GM23248 (cell line): ENCODE measurements around the gene DHRS12. TPM values are rescaled to one million over a fixed set of nuclear protein-coding genes. Genes with fewer than 3 reads are reported as not detected.

Source experiments
- DNase-seq: peaks from one replicate; pipeline ENCODE4 v3.0.0-alpha.2; 2015
- H2AFZ ChIP-seq: fragments of 200-600 bp; sonication (generic); 2 replicates; pipeline ENCODE4 v1.6.1; 2016; ENCODE audit warnings: antibody characterized with exemption
- H3F3A ChIP-seq: fragments of 200-600 bp; sonication (generic); 2 replicates; pipeline ENCODE4 v1.6.1; 2016; ENCODE audit warnings: mild to moderate bottlenecking, antibody characterized with exemption, mixed run types; ENCODE audit not compliant: insufficient read depth
- H3K27ac ChIP-seq: fragments of 200-600 bp; sonication (generic); 2 replicates; pipeline ENCODE4 v1.5.1; 2016; ENCODE audit warnings: mild to moderate bottlenecking
- H3K27me3 ChIP-seq: fragments of 200-600 bp; sonication (generic); replicated peaks from 2 replicates; pipeline ENCODE4 v1.6.1; 2016; ENCODE audit warnings: mild to moderate bottlenecking; ENCODE audit not compliant: insufficient read depth
- H3K36me3 ChIP-seq: fragments of 200-600 bp; sonication (generic); 2 replicates; pipeline ENCODE4 v1.6.1; 2016; ENCODE audit warnings: low read depth, mild to moderate bottlenecking
- H3K4me1 ChIP-seq: fragments of 200-600 bp; sonication (generic); 2 replicates; pipeline ENCODE4 v1.6.1; 2016; ENCODE audit warnings: mild to moderate bottlenecking; ENCODE audit not compliant: insufficient read depth
- H3K4me2 ChIP-seq: fragments of 200-600 bp; sonication (generic); one replicate; pipeline ENCODE4 v1.6.1; 2016; ENCODE audit warnings: mild to moderate bottlenecking; ENCODE audit not compliant: unreplicated experiment
- H3K4me3 ChIP-seq: fragments of 200-600 bp; sonication (generic); 2 replicates; pipeline ENCODE4 v1.5.1; 2016; ENCODE audit warnings: mild to moderate bottlenecking
- H3K79me2 ChIP-seq: fragments of 200-600 bp; sonication (generic); 2 replicates; pipeline ENCODE4 v1.6.1; 2016; ENCODE audit warnings: mild to moderate bottlenecking; ENCODE audit not compliant: insufficient read depth
- H3K9ac ChIP-seq: fragments of 200-600 bp; sonication (generic); 2 replicates; pipeline ENCODE4 v1.6.1; 2016; ENCODE audit warnings: mild to moderate bottlenecking
- H3K9me2 ChIP-seq: fragments of 200-600 bp; sonication (generic); 2 replicates; pipeline ENCODE4 v1.6.1; 2016; ENCODE audit warnings: mixed run types, mild to moderate bottlenecking, moderate library complexity; ENCODE audit not compliant: insufficient read depth
- H3K9me3 ChIP-seq: fragments of 200-600 bp; sonication (generic); one replicate; pipeline ENCODE4 v1.6.1; 2017; ENCODE audit warnings: low read depth
- H4K20me1 ChIP-seq: fragments of 200-600 bp; sonication (generic); 2 replicates; pipeline ENCODE4 v1.6.0; 2016; ENCODE audit not compliant: insufficient read depth
- EZH2 ChIP-seq: fragments of 200-600 bp; sonication (generic); IDR thresholded peaks from 2 replicates; pipeline ENCODE4 v1.6.1; 2018; ENCODE audit warnings: antibody characterized with exemption, mild to moderate bottlenecking; ENCODE audit not compliant: insufficient read depth, poor library complexity, severe bottlenecking
- EZH2phosphoT487 ChIP-seq: fragments of 200-600 bp; sonication (generic); IDR thresholded peaks from 2 replicates; pipeline ENCODE4 v1.6.1; 2018; ENCODE audit warnings: antibody characterized with exemption, moderate library complexity, mild to moderate bottlenecking, low read depth; ENCODE audit not compliant: insufficient read depth
- WGBS, 2 experiments: methylation state at CpG; one replicate each; pipeline ENCODE4 v1.1.6; 2015 to 2017; ENCODE audit warnings: low lambda C conversion rate in 2 of 2, low coverage in 1 of 2; ENCODE audit errors: missing lambda C conversion rate in 2 of 2; 5-methylcytosine and 5-hydroxymethylcytosine counted together
- in situ Hi-C: fragments of 300-500 bp; cut with MboI; formaldehyde crosslinking; loops from 2 replicates; pipeline ENCODE4 v1.15.0; 2020
- polyA plus RNA-seq: library from polyadenylated mRNA; unstranded; fragments of >200 nt; fragmentation: Nextera tagmentation; extraction: Ambion mirVana; gene quantifications from 2 replicates; pipeline ENCODE4 v1.2.1, GENCODE V29; 2016
- total RNA-seq: library from RNA; depleted of rRNA; stranded (reverse); fragments of >200 nt; shearing (Covaris generic); gene quantifications from 2 replicates; pipeline ENCODE4 v1.2.3, GENCODE V29; 2014

Gene DHRS12
- total and polyA plus RNA-seq, 2 experiments from 2014 or later, result 5.7 to 13.3 TPM

DNA sequence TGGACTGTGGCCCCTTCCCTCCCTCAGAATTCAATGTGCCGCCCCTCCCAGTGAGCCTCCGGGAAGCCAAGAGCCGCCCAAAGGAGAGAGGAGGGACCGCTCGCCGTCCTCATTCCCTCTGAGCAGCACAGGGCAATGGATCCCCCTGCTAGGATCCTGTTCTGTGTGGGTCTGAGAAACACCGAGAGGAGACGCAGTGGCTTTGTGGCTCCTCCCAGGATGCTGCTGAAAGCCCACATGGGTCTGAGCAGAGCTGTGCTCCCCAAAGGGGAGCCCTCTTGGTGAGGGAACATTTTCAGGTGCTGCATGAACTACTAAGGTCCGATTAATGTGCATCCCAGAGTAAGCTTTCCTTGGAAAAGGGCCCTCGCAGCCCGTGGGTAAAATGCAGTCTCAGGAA is 30.4 kb downstream of the DHRS12 start:
- Histone ChIP-seq H3K9me2 (no peaks in the 10 kb centered on the region), H3K9ac (no peak overlapping the region), H3K4me1 (no peaks in the 10 kb centered on the region), H2AFZ (no peak overlapping the region), H3K36me3 (no peaks in the 10 kb centered on the region), H3K79me2 (no peaks in the 10 kb centered on the region), H3K27ac (no peak overlapping the region), H3F3A (peaks cover 8% of the 10 kb centered on the region), H3K9me3 (no peaks in the 10 kb centered on the region), H3K4me3 (no peak overlapping the region), H4K20me1 (no peaks in the 10 kb centered on the region), H3K27me3 (no peaks in the 10 kb centered on the region), H3K4me2 (no peak overlapping the region)
- no peak for TF ChIP-seq EZH2phosphoT487
- no peak for TF ChIP-seq EZH2
- 89 to 90% methylated on average over 11 of the region's 11 CpGs for WGBS, 2 experiments
- no peak for DNase-seq
- in situ Hi-C loops, result no loop called here

DNA sequence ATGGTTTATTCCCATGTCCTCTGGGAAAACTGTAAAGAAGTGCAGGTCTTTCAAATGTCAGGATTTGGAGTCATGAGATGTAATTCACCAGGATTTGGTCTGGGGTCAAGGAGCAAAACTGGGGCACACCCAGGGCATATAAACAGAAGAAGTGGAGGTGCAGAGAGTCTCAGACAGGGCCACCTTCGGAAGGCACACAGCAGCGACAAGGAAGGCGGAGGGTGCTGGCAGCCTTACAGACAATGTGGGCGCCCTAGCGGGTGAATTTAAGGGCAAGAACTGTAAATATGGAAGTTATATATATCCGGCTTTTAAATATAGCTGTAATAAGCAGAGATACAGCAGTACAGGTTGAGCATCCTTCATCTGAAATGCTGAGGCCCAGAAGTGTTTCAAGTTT is 31.2 kb downstream of the DHRS12 start:
- in situ Hi-C loops, result no loop called here
- Histone ChIP-seq H3K4me2 (no peak overlapping the region), H3K9me2 (no peaks in the 10 kb centered on the region), H3F3A (peaks cover 8% of the 10 kb centered on the region), H3K27ac (no peak overlapping the region), H3K4me1 (no peaks in the 10 kb centered on the region), H3K9me3 (no peaks in the 10 kb centered on the region), H3K36me3 (no peaks in the 10 kb centered on the region), H3K27me3 (no peaks in the 10 kb centered on the region), H3K9ac (no peak overlapping the region), H4K20me1 (no peaks in the 10 kb centered on the region), H3K79me2 (no peaks in the 10 kb centered on the region), H3K4me3 (no peak overlapping the region), H2AFZ (no peak overlapping the region)
- TF ChIP-seq EZH2phosphoT487, result no peak
- no peak for TF ChIP-seq EZH2
- no peak for DNase-seq
- WGBS, 2 experiments, result 91 to 92% methylated on average over 6 of the region's 6 CpGs

- no peak overlapping the region for H2AFZ ChIP-seq
- H3K4me3 ChIP-seq, result no peak overlapping the region
- H3K27me3 ChIP-seq, result no peaks in the 10 kb centered on the region
- no peaks in the 10 kb centered on the region for H3K9me2 ChIP-seq
- no peak for DNase-seq
- no peak overlapping the region for H3K4me2 ChIP-seq
- 87 to 88% methylated on average over 9 of the region's 9 CpGs for WGBS, 2 experiments
- H3K4me1 ChIP-seq, result no peaks in the 10 kb centered on the region
- TF ChIP-seq EZH2 (no peak), EZH2phosphoT487 (no peak)
- H4K20me1 ChIP-seq, result no peaks in the 10 kb centered on the region
- peaks cover 8% of the 10 kb centered on the region for H3F3A ChIP-seq
- in situ Hi-C loops, result no loop called here
- no peaks in the 10 kb centered on the region for H3K36me3 ChIP-seq
- no peaks in the 10 kb centered on the region for H3K9me3 ChIP-seq
- H3K27ac ChIP-seq, result no peak overlapping the region
- no peaks in the 10 kb centered on the region for H3K79me2 ChIP-seq
- H3K9ac ChIP-seq, result no peak overlapping the region
Observed at GRCh38 chr13:51772105-51772455, 31.9 kb downstream of the DHRS12 start.

DNA sequence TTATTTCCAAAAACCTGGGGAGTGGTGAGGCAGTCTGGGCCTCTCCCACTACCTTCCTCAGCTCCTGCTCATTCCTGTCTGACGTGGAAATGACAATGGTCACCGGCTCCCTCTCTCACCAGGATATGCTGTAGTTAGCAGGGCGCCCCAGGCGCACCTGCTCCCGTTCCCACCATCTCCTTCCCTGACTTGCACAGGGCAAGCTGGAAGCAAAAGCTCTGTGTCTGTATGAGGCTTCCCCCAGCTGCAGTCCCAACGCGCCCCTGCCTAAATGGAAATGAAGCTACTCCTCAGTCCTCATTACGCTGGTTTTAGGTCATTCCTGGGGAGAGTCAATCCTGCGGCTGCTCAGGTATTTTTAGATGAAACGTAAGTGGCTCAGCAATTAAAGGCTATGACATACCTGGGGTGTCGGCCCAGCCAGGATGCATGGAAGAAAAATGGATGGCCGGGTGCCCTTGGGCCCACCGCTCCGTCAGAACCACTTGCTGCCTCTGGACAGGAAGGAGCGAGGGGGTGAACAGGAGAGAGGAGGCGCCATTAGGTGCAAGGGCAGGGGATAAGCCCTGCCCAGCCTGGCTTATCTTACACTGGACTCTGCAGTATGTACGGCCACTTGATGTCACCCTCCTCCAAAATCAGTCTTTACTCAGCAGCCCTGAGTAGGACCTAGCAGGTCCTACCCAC is 32.4 kb downstream of the DHRS12 start:
- WGBS, 2 experiments, result 83 to 85% methylated on average over 17 of the region's 17 CpGs
- Histone ChIP-seq H3K9me3 (no peaks in the 10 kb centered on the region), H3F3A (peaks cover 8% of the 10 kb centered on the region), H3K27ac (no peak overlapping the region), H3K79me2 (no peaks in the 10 kb centered on the region), H3K4me3 (no peak overlapping the region), H2AFZ (no peak overlapping the region), H3K36me3 (0 out of 2 replicates have a peak, but pooled peaks cover 3% of the 10 kb centered on the region), H3K9me2 (no peaks in the 10 kb centered on the region), H3K4me1 (no peaks in the 10 kb centered on the region), H3K27me3 (no peaks in the 10 kb centered on the region), H3K4me2 (no peak overlapping the region), H4K20me1 (no peaks in the 10 kb centered on the region), H3K9ac (no peak overlapping the region)
- TF ChIP-seq EZH2phosphoT487, result no peak
- no peak for TF ChIP-seq EZH2
- no peak for DNase-seq
- in situ Hi-C loops, result no loop called here
